ENCODE measurements around the gene PCP4L1.
"Not testable (repeated sequence)": the region's sequence is repeated elsewhere in the genome, so short reads cannot be mapped to it uniquely, and the experiment has no call there.

The PCP4L1 gene

GRCh38 chr1:161233102-161233501 lies 25.4 kb upstream of the PCP4L1 start:
- TF ChIP-seq CTCF (IDR thresholded peaks at IDR 0.05) (no peak), ZFX (IDR thresholded peaks at IDR 0.05; ENCODE audit: borderline replicate concordance) (no peak)
- no peak overlapping the region for H3K27ac ChIP-seq

- no peak overlapping the region for H3K27ac ChIP-seq
- TF ChIP-seq CTCF (IDR thresholded peaks at IDR 0.05) (no peak), ZFX (IDR thresholded peaks at IDR 0.05; ENCODE audit: borderline replicate concordance) (no peak)
Measured at GRCh38 chr1:161235957-161236775, 22.4 kb upstream of the PCP4L1 start.

- TF ChIP-seq ZFX (IDR thresholded peaks at IDR 0.05; ENCODE audit: borderline replicate concordance) = no peak
- TF ChIP-seq CTCF (IDR thresholded peaks at IDR 0.05) = no peak
Measured at GRCh38 chr1:161238039-161238473, 20.5 kb upstream of the PCP4L1 start, which contains the start of gene NR1I3. NR1I3 (minus strand) TSS chr1:161238203; CDS start chr1:161236565, 1,638 bp downstream.

GRCh38 chr1:161241682-161242081 lies 16.9 kb upstream of the PCP4L1 start:
- no peak for TF ChIP-seq ZFX (IDR thresholded peaks at IDR 0.05; ENCODE audit: borderline replicate concordance)
- TF ChIP-seq CTCF (IDR thresholded peaks at IDR 0.05) = no peak
- H3K27ac ChIP-seq = no peak overlapping the region

More at GRCh38 chr1:161238039-161238473, 20.5 kb upstream of the PCP4L1 start, which contains the start of gene NR1I3:
- H3K27ac ChIP-seq = no peak within 1 kb of the TSS

GRCh38 chr1:161242313-161242712 lies 16.2 kb upstream of the PCP4L1 start:
- TF ChIP-seq CTCF (IDR thresholded peaks at IDR 0.05) (no peak), ZFX (IDR thresholded peaks at IDR 0.05; ENCODE audit: borderline replicate concordance) (no peak)
- H3K27ac ChIP-seq = no peak overlapping the region

- TF ChIP-seq CTCF (IDR thresholded peaks at IDR 0.05) (no peak), ZFX (IDR thresholded peaks at IDR 0.05; ENCODE audit: borderline replicate concordance) (no peak)
- H3K27ac ChIP-seq = no peak overlapping the region
Measured at GRCh38 chr1:161244888-161245287, 13.7 kb upstream of the PCP4L1 start.

GRCh38 chr1:161250100-161250499 lies 8.4 kb upstream of the PCP4L1 start:
- not testable (repeated sequence) for H3K27ac ChIP-seq
